GM18526 (cell line): Measurements from ENCODE around the gene BMF.

Source experiments
- POLR2A ChIP-seq: IDR thresholded peaks from 3 replicates; pipeline ENCODE4 v1.6.1; 2011; ENCODE audit not compliant: insufficient read length; ENCODE audit errors: extremely low read depth

BMF gene

DNA sequence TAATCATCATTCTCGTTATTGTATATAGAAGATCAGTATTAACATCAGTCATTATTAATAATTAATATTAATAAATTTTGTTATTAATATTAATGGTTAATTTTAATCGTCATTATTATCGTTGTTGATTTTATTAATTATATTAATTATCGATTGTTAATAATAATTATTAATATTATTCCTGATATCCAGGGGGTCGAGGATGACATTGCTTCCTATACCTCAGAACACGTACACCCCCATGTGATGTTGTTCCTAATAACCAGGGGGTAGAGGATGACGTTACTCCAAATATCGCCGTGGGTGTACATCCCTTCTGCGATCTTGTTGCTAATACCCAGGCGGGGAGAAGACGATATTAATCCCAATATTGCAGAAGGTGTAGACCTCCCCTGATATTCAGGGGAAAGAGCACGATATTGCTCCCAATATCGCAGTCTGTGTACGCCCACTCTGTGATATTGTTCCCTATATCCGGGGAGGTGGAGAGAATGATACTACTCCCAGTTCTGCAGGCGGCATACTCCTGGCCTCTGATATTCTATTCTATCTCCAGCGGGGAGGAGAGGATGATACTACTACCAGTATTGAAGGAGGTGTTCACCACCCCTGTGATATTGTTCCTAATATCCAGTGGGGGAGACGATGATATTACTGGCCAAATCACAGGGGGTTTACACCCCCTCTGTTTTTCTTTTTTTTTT is 22.3 kb upstream of the BMF start:
- no peak for TF ChIP-seq POLR2A

DNA sequence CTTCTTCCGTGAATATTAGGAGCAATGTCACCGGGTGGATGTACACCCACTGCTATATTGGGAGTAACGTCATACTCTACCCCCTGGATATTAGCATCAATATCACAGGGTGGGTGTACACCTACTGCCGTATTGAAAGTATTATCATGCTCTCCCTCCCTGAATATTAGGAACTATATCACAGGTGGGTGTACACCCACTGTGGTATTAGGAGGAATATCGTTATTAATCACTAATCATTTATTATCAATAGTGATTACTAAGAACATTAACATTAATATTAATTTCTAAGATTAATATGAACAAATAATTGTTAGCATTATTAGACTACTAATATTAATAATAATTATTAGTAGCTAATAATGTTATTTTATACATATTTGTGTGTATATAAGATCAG is 21.4 kb upstream of the BMF start:
- no peak for TF ChIP-seq POLR2A

DNA sequence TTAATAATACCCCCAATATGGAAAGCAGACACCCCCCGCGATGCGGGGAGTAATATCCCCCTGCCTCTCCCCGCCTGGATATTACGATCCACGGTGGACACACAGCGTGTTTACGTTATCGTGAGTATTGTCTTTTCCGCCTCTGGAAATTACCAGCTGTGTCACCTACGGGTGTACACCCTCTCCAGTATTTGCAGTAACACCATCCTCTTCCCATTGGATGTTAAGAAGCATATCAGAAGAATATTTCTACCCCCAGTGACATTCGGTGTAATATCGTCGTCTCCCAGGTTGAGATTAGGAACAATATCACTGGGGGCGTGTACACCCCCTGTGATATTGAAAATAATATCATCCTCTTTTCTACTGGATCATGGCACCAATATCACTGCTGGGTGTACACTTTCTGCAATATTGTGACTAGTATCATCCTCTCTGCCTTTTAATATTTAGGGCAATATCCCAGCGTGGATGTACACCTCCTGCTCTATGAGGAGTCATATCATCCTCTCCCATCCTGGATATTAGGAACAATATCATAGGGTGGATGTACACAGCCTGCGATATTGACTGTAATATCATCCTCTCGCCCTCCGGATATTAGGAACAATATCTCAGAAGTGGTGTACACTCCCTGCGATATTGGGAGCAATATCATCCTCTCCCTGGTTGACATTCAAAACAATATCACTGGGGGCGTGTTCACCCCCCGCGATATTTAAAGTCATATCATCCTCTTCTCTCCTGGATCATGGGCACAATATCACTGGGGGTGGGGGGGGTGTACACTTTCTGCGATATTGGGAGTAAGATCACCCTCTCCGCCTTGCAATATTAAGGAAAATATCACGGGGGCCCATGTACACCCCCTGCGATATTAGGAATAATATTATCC is 20.3 kb upstream of the BMF start:
- TF ChIP-seq POLR2A, result no peak

DNA sequence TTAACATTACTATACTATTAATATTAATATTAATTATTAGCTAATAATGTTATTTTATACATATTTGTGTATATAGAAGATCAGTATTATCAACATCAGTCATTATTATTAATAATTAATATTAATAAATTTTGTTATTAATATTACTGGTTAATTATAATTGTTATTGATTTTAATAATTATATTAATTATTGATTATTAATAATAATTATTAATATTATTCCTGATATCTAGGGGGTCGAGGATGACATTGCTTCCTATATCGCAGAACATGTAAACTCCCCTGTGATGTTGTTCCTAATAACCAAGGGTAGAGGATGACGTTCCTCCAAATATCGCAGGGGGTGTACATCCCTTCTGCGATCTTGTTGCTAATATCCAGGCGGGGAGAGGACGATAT is 17.3 kb upstream of the BMF start:
- TF ChIP-seq POLR2A, result no peak

DNA sequence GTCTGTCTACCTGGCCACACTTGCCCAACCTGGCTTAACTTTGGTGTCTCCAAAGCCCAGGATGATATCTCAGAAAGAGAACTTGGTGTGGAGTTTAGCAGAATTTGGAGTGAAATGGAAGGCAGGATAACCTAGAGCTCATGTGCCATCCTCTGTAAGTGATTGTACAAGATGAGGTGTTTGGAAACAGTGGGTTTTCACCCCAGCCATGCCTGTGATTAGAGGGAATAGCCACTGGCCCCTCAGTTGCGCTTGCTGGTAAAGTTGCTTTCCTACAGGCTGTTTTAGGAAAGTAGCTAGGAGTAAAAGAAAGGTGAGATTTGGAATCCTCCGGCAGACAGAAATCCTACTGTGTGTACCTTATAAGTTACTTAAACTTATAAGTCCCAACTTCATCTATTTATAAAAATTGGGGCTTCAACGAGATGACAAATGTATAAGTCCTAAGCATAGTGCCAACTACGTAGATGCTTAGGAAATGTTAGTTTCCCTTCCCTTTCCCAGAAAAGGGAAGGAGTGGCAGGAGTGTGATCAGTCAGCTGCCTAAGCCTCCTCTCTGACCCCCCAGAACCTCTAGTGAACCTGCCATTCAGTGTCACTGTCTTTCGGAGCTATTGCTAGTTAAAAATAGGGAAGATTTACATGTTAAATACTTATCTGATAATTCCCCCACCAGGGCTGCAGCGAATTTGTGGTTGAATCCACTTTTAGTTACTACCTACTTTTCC is 13.4 kb upstream of the BMF start:
- TF ChIP-seq POLR2A, result no peak

DNA sequence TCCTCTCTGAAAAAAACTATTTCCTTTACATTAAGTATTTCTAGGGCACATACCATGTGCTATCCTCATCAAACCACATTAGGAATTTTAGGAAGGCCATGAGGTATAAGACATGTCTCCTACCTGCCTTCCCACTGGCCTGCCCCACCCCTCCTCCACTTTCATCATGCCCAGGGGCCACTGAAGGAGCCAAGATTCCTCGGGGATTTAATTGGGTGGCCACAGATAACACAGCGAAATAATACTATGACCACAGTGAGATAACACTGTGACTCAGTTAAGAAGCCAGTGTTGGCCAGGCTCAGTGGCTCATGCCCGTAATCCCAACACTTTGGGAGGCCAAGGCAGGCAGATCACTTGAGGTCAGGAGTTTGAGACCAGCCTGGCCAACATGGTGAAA is 9.8 kb upstream of the BMF start:
- TF ChIP-seq POLR2A, result no peak

DNA sequence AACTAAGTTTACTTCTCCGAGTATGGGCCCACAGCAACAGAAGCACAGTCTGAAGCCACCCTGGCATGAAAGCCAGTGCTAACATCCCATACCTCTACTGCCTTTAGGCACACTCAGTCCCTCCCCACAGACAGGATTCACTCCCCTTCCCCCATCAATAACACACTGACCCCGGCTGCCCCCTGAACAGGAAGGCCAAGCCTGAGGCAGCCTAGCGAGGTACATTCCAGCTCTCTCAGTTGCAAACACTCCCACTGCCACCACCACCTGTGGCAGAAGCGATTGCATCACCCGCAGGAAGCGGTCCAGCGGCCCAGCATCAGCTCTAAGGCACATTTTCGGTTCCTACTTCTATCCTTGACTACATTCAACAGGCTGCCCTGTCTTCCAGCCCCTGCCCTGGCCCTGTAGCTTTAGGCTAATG is 7.0 kb upstream of the BMF start:
- TF ChIP-seq POLR2A, result no peak

DNA sequence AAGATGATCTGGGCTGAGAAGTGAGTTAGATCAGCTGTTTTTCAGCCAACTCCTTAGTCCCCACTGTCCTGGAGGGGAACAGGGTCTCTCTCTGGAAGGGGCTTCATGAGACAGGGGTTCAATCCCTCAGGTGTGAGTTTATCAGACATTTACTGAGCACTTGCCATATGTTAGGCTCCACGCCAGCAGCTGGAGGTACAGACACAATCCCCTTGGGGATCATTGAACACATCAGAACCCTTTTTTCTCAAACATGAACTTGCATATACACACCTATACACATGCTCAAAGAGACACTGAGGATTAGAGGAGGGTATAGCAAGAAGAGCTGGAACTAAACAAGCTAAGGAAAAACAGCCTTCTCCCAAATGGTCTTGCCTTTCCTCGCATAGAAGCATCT is 5.5 kb upstream of the BMF start:
- TF ChIP-seq POLR2A, result no peak

DNA sequence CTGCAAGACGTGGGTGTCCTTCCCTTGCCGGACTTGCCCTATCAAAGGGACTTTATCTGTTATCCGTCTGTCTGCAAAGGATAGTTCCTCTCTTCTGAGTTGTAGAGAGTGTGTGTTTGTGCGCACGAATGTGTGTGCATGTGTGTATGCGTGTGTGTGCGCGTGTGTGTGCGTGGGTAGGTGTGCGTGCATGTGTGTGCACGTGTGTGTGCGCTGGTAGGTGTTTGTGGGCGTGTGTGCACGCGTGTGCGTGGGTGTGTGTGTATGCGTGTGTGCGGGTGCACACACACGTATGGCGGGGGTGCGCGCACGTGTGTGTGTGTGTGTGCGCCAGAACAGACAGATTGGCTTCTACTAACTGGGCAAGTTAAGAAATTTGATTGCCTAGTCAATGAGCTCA is 4.1 kb upstream of the BMF start:
- TF ChIP-seq POLR2A, result no peak

DNA sequence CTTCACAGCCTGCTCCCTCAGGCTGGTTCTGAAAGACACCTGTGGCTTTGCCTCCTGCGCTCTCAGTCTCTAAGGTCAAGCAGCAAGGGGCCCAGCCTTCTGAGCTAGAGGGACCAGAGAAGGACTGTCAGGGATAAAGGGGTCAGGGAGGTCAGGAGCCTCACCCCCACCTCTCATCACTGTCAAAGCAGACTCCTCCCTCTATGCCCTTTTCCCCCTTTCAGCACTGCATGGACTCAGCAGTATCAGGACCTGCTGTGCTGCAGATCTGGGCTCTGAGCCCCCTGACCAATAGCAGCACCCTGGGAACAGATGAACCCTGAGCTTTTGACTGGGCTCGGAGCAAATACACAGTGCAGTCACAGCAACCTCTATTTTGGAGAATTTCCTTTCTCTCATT is 3.2 kb upstream of the BMF start:
- no peak for TF ChIP-seq POLR2A

DNA sequence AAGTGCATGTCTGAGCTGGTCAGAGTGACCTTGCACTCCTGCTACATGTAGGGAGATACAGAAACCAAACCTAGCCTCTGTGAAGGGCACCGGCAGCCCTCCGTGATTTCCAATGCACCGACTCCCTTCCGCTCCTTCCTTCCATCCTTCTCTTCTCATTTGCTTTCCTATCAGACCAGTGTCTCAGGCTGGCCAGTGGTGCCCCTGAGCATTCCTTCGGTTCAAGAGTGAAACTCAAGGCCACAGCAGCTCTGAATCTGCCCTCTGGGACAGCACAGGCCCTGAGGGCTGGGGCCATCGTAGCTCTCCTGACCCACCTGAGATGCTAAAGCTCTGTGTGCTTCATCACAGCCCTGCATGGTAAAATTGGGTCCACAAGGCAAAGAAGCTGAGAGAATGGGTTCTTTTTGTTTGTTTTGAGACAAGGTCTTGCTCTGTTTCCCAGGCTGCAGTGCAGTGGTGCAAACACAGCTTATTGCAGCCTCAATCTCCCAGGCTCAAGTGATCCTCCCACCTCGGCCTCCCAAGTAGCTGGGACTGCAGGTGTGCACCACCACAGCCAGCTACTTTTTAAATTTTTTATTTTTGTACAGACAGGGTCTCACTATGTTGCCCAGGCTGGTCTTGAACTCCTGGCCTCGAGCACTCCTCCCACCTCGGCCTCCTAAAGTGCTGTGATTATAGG is 2.3 kb upstream of the BMF start:
- no peak for TF ChIP-seq POLR2A

DNA sequence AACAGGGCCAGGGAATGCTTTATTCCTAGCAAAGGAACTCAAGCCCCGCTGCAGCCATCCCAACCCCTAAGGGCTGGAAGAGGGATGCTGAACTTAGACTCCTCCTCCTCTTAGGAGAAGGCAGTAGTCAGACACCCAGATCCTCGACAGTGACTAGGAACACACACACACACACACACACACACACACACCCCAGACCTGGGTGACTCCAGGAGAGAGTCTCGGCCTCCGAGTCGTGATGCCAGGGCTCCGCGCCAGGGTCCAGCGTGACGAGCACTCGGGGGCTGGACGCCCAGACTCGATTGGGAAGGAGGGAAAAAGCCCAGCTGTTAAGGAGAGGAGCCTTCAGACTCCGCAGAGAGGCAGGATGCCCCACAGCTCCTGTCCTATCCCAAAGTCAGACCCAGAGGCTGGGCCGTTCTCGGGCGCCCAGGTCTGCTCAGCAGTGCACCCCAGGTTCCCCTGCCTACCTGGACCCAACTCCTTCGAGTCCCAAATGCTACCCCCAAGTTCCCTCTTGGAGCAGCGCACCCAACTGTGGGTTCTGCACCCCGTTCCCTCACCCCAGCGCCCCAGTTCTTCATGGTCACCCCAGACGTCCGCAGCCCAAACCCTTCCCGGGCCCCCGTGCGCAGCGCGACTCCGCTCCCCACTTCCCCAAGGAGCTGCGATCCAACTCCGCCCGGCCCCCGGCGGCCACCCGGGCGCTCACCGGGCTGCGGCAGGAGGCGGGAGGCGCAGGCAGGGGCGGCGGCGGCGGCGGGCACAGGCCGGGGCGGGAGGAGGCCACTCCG is 421 bp downstream of the BMF start:
- TF ChIP-seq POLR2A, result no peak

DNA sequence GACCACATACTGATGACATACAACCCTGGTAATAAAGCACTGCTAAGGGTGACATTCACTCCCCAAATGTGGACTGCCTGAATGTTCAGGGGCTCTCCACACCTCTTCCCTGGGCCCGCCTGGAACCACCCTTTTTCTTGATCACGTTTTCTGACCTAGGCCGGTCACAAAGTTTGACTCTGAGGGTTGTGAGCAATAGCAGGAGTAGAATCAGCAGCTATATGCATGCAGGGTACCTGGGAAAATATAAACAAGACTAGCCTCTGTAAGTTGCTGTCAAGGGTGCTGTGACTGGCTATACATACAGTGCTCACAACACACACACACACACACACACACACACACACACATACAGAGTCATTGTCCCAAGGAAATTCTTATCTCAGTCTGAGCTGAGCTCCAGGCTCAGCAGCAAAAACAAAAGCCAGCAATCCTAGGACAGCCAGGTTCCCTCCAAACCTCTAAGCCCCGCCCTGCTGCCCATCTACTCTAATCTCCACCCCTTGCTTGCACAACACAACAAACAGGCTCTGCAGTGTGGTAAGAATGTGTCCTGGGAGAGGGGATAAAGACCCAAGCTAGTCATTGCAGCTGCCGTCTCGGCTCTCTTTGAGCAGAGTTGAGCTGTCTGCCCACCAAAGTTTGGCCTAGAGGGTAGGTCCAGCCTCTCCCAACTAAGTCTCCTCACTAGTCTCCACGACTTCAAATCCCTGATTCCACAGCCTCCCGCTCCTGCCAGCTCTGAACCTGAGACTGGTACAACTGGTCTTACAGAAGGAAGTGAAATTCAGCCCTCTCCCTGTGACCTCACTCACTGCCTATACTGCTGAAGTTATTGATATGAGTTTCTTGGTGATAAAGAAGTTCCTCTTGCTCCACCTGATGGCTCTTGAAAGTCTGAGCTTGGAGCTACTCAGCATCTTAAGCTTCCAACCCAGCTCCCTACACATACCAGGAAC is 2.2 kb downstream of the BMF start:
- no peak for TF ChIP-seq POLR2A
